Left cardiac atrium (tissue), 4 donors: ENCODE data around the gene C16orf54. TPM values are rescaled to one million over a fixed set of nuclear protein-coding genes. Genes with fewer than 3 reads are reported as not detected.
"Not testable (repeated sequence)": the region's sequence is repeated elsewhere in the genome, so short reads cannot be mapped to it uniquely, and the experiment has no call there.

Experiments used
- ATAC-seq, 2 donors: fragments of 200-7000 bp; cut with Tn5 transposase; one replicate each; pipeline ENCODE4 v1.9.1; 2020; ENCODE audit warnings: mild to moderate bottlenecking in 2 of 2, moderate library complexity in 2 of 2
- DNase-seq: peaks from one replicate; pipeline ENCODE4 v3.0.0-alpha.2; 2020
- intact Hi-C, 2 donors: fragments of 100-400 bp; cut with DNase I; formaldehyde crosslinking; loops; one replicate each; pipeline versions ENCODE4 v1.14.1 to v1.15.1; 2022 to 2023
- long read RNA-seq: library from polyadenylated mRNA; unstranded; transcript quantifications from one replicate; pipeline ENCODE4 v2.0.0, GENCODE V29; 2021
- total RNA-seq, 2 donors: library from RNA; stranded (reverse); fragmentation: NEBNext Ultra II Directional; extraction: Animal tissue kit (Norgen Biotek cat#: 25700); gene quantifications; one replicate each; pipeline ENCODE4 v1.2.1, GENCODE V29; 2021
- donor health status: DM: no; HTN: yes; CAD: no.
- donor health status: DM: no; HTN: yes; CAD: no; lungs with severe emphysema.
- donor health status: DM: yes; HTN: yes; CAD: no.
- donor health status: Dilated cardiomyopathy.

The C16orf54 gene
- total RNA-seq = 1 to 10 TPM; 1.3 to 1.7 TPM
- long read RNA-seq = 0 reads

GRCh38 chr16:29745853-29746345 lies at the start of gene C16orf54:
Gene C16orf54 (minus strand): TSS chr16:29745990. CDS start chr16:29744951, 1,039 bp downstream.
- DNase-seq (peak; percentile 58), ATAC-seq (peak; percentile 91 to 92)
- intact Hi-C loops = no loop called here

GRCh38 chr16:29794231-29794710 lies 48.5 kb upstream of the C16orf54 start:
- no peak for ATAC-seq
- intact Hi-C loops = no loop called here
- no peak for DNase-seq

- intact Hi-C loops, ATAC-seq, DNase-seq: not testable (repeated sequence)
These were observed 47.4 kb upstream of the C16orf54 start for GRCh38 chr16:29793153-29793552.

GRCh38 chr16:29791845-29792807 lies 46.3 kb upstream of the C16orf54 start:
- intact Hi-C loops = no loop called here
- ATAC-seq (no peak), DNase-seq (no peak)

GRCh38 chr16:29790949-29791844 lies 45.4 kb upstream of the C16orf54 start:
- ATAC-seq = peak; percentile 1 to 3
- DNase-seq = peak; percentile 28
- intact Hi-C loops = no loop called here

- DNase-seq = peak; percentile 100
- ATAC-seq = peak; percentile 99
- intact Hi-C loops = no loop called here
These were observed 44.6 kb upstream of the C16orf54 start, which contains the start of gene KIF22 for GRCh38 chr16:29790183-29790948. Gene KIF22 (plus strand): TSS chr16:29790751. CDS start chr16:29790760, 9 bp downstream.

GRCh38 chr16:29789775-29790182 lies 44.0 kb upstream of the C16orf54 start:
- intact Hi-C loops = no loop called here
- ATAC-seq = no peak
- no peak for DNase-seq

- intact Hi-C loops, DNase-seq, ATAC-seq: not testable (repeated sequence)
These were observed 41.4 kb upstream of the C16orf54 start for GRCh38 chr16:29787155-29787554.

GRCh38 chr16:29784901-29785500 lies 39.2 kb upstream of the C16orf54 start:
- intact Hi-C loops = no loop called here
- ATAC-seq (peak; percentile 89 to 94), DNase-seq (peak; percentile 84)

GRCh38 chr16:29784157-29784556 lies 38.4 kb upstream of the C16orf54 start:
- DNase-seq (no peak), ATAC-seq (no peak)
- intact Hi-C loops = no loop called here

GRCh38 chr16:29783094-29783953 lies 37.5 kb upstream of the C16orf54 start:
- DNase-seq, intact Hi-C loops, ATAC-seq: not testable (repeated sequence)

- DNase-seq (no peak), ATAC-seq (no peak)
- intact Hi-C loops = no loop called here
These were observed 33.7 kb upstream of the C16orf54 start for GRCh38 chr16:29779474-29779873.

GRCh38 chr16:29777576-29778350 lies 32.0 kb upstream of the C16orf54 start, which contains the start of gene ZG16:
Gene ZG16 (plus strand): TSS chr16:29778256. CDS start chr16:29779267, 1,011 bp downstream.
- intact Hi-C loops = no loop called here
- DNase-seq = no peak
- ATAC-seq = no peak

- intact Hi-C loops = no loop called here
- DNase-seq = no peak
- peak in 1 of 2 donors; percentile 90 for ATAC-seq
These were observed 30.1 kb upstream of the C16orf54 start for GRCh38 chr16:29775742-29776408.

- no peak for ATAC-seq
- no peak for DNase-seq
- intact Hi-C loops = no loop called here
These were observed 28.9 kb upstream of the C16orf54 start for GRCh38 chr16:29774730-29775129.

- DNase-seq, intact Hi-C loops: not testable (repeated sequence)
- ATAC-seq = peak in 1 of 2 donors; percentile 81
These were observed 26.5 kb upstream of the C16orf54 start for GRCh38 chr16:29772330-29772729.
